SK-N-SH treated with all-trans-retinoic acid at 6 μM for 48 hours (cell line): Measurements from ENCODE around the gene WDR90.

Source experiments
- ARNTL ChIP-seq: fragments of 450-650 bp; formaldehyde crosslinking; IDR thresholded peaks from 2 replicates; pipeline ENCODE4 v1.5.0; 2020; ENCODE audit warnings: low read depth, mild to moderate bottlenecking, moderate library complexity, borderline replicate concordance
- BACH2 ChIP-seq: fragments of 250-450 bp; sonication (Bioruptor Pico); IDR thresholded peaks from 2 replicates; pipeline ENCODE4 v1.9.0; 2021; ENCODE audit warnings: mild to moderate bottlenecking, borderline replicate concordance
- CREB5 ChIP-seq: fragments of 250-450 bp; sonication (Bioruptor Pico); IDR thresholded peaks from 2 replicates; pipeline ENCODE4 v1.5.1; 2020; ENCODE audit warnings: low read depth, mild to moderate bottlenecking, moderate library complexity
- ESRRG ChIP-seq: fragments of 250-450 bp; sonication (Bioruptor Pico); IDR thresholded peaks from 2 replicates; pipeline ENCODE4 v1.6.1; 2021; ENCODE audit warnings: mild to moderate bottlenecking
- PATZ1 ChIP-seq: fragments of 250-450 bp; sonication (Bioruptor Pico); IDR thresholded peaks from 2 replicates; pipeline ENCODE4 v1.8.0; 2020; ENCODE audit warnings: mild to moderate bottlenecking, moderate library complexity, borderline replicate concordance
- POU6F1 ChIP-seq: fragments of 250-450 bp; sonication (Bioruptor Pico); IDR thresholded peaks from 2 replicates; pipeline ENCODE4 v1.8.0; 2021; ENCODE audit warnings: low read depth, mild to moderate bottlenecking, moderate library complexity, borderline replicate concordance
- RARB ChIP-seq: fragments of 250-450 bp; sonication (Bioruptor Pico); IDR thresholded peaks from 2 replicates; pipeline ENCODE4 v1.8.0; 2021; ENCODE audit warnings: mild to moderate bottlenecking, moderate library complexity
- TCF4 ChIP-seq: fragments of 250-450 bp; sonication (Bioruptor Pico); IDR thresholded peaks from 2 replicates; pipeline ENCODE4 v1.8.0; 2021; ENCODE audit warnings: mild to moderate bottlenecking, moderate library complexity, borderline replicate concordance
- ZFP3 ChIP-seq: fragments of 250-450 bp; sonication (Bioruptor Pico); IDR thresholded peaks from 2 replicates; pipeline ENCODE4 v1.5.0; 2020; ENCODE audit warnings: mild to moderate bottlenecking, moderate library complexity
- ZNF565 ChIP-seq: fragments of 450-650 bp; formaldehyde crosslinking; conservative IDR thresholded peaks from 2 replicates; pipeline ENCODE4 v1.5.0; 2020; ENCODE audit warnings: low read depth, mild to moderate bottlenecking, moderate library complexity

GRCh38 chr16:661184-661821, 12.1 kb downstream of the WDR90 start:
- TF ChIP-seq RARB (no peak), ESRRG (CRISPR knock-in tag) (no peak), POU6F1 (CRISPR knock-in tag) (no peak), CREB5 (CRISPR knock-in tag) (no peak), PATZ1 (CRISPR knock-in tag) (no peak), ZNF565 (CRISPR knock-in tag) (no peak), BACH2 (CRISPR knock-in tag) (no peak), ARNTL (CRISPR knock-in tag) (no peak), ZFP3 (CRISPR knock-in tag) (no peak), TCF4 (CRISPR knock-in tag) (no peak)
